Fibroblast of villous mesenchyme (primary cell): ENCODE data around the gene GJE1. TPM values are rescaled to one million over a fixed set of nuclear protein-coding genes. Genes with fewer than 3 reads are reported as not detected.
A peak's percentile ranks its signal among the peaks of the same experiment; 100 is the strongest.
"Not testable (repeated sequence)": the region's sequence is repeated elsewhere in the genome, so short reads cannot be mapped to it uniquely, and the experiment has no call there.

ENCODE experiments used
- DNase-seq: peaks from one replicate; pipeline ENCODE4 v3.0.0-alpha.2; 2010; ENCODE audit warnings: low read depth
- H3K4me3 ChIP-seq: 2 replicates; pipeline ENCODE4 v1.5.1; 2011; ENCODE audit warnings: low read depth, mild to moderate bottlenecking, low read length
- total RNA-seq: library from RNA; depleted of rRNA; stranded (reverse); fragments of >200 nt; gene quantifications from 2 replicates; pipeline ENCODE4 v1.2.3, GENCODE V29; 2012
- TF ChIP-seq, protein P1 (sequence below): IDR thresholded peaks from 2 replicates; pipeline ENCODE4 v1.5.1; 2012; ENCODE audit warnings: low read depth, mild to moderate bottlenecking, low read length; ENCODE audit not compliant: insufficient read depth

The GJE1 gene
- total RNA-seq, 1 donor: not detected

DNA sequence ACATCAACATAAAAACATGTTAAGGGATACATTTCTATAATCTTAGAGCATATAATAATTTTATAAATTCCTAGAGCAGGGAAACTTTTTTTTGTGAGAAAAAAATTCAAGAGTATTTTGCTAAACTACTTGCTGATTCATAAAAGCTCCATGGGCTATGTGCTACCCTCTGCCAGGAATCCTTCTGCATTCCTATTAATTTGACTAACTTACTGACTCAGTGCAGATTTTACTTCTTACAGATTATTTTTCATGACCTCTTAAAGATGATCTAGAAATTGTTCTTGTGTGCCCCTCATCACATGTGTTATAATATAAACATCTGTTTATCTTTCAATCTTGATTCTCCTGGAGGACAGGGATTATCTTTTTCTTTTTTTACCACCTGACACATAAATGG lies 20.0 kb downstream of the GJE1 start:
- H3K4me3 ChIP-seq: no peak overlapping the region
- DNase-seq: peak; percentile 32

DNA sequence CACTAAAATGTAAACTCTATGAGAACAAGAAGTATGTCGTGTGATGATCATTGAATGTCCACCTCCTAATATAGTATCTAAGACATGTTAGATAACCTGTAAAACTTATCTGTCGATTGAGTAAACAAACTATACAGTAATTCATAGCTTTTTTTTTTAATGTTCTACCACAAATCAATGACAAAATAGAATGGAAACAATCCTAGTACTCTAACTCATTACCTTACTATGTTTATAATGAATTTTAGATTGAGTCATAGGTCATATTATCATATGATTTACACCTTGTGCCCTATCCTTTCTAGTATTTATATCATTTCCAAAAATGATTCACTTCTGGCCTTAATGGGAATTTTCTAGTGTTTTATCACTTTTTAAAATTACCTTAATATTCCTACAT lies 20.5 kb downstream of the GJE1 start:
- TF ChIP-seq, protein P1, sequence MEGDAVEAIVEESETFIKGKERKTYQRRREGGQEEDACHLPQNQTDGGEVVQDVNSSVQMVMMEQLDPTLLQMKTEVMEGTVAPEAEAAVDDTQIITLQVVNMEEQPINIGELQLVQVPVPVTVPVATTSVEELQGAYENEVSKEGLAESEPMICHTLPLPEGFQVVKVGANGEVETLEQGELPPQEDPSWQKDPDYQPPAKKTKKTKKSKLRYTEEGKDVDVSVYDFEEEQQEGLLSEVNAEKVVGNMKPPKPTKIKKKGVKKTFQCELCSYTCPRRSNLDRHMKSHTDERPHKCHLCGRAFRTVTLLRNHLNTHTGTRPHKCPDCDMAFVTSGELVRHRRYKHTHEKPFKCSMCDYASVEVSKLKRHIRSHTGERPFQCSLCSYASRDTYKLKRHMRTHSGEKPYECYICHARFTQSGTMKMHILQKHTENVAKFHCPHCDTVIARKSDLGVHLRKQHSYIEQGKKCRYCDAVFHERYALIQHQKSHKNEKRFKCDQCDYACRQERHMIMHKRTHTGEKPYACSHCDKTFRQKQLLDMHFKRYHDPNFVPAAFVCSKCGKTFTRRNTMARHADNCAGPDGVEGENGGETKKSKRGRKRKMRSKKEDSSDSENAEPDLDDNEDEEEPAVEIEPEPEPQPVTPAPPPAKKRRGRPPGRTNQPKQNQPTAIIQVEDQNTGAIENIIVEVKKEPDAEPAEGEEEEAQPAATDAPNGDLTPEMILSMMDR: no peak
- no peak for DNase-seq
- no peak overlapping the region for H3K4me3 ChIP-seq

More for the DNA sequence above, 20.0 kb downstream of the GJE1 start:
- TF ChIP-seq, protein P1: no peak

DNA sequence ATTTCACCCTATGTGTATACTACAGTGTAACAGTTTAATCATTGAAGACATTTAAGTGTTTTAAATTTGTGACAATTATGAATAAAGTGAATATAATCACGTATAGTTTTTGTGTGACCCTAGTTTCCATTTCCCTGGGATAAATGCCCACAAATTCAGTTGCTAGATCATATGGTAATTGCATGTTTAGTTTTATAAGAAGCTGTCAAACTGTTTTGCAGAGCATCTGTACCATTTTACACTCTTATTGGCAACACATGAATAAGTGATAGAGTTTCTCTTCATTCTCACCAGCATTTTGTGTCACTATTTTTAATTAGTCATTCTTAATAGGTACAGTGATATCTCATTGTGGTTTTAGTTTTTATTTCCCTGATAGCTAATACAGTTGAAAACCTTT lies 21.6 kb downstream of the GJE1 start:
- TF ChIP-seq, protein P1: no peak
- no peak for DNase-seq
- H3K4me3 ChIP-seq: no peak overlapping the region

DNA sequence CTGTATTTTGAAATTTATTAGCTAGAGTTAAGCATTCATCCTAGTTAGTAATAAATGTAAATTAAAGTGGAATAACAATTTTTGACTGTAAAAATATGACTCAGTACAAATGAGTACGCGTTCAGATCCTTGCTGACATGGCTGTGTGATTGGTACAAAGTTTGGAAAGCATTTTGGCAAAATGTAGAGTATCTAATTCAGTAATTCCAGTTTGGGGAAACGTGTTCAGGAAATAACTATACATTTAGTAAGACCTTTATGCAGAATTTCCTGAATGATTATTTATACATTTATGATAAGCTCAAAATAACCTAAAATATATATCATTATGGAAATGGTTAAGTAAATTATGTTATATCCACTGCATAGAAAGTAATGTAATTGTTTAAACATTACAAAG lies 22.4 kb downstream of the GJE1 start:
- H3K4me3 ChIP-seq: no peak overlapping the region
- DNase-seq: no peak
- TF ChIP-seq, protein P1: no peak

DNA sequence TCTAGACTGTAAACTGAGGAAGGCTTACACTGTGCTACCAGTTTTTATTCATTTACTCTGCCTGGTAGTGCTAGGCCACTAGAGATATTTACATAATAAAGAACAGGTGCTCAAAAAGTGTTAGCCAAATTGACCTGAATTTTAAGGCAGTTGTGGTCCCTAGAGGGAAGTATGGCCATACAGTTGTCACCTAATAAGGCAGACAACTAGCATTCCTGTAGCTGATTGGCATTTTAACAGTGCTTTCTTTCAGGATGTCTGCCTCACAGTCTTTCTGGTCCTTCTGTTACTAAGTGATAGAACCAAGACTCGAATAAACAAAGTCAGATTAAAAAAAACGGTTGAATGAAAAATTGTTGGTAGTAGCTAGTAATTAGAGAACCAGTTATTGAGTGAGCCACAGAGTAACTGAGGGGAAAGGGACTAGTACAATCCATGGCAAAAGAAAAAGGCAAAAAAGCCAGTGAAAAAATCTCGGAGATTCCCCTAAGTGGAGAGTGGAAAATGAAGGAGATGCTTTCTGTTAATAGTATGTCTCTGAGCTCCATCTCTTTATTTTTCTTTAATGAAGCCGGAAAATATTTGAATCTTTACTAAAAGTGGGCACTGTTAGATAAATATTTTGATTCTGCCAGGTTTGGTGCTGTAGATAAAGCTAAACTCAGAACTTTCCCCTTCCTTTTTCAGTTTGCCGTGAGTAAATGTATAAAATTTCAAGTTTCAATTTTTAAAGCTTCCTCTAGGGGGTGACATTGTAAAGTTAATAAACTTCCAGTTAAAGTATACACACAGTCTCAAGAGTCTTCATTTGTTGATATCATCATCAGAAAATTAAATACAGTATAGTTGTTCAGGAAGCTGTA lies 23.4 kb downstream of the GJE1 start:
- TF ChIP-seq, protein P1: peak; percentile 45
- H3K4me3 ChIP-seq: peak overlapping the region; percentile 14
- peak; percentile 47 for DNase-seq

DNA sequence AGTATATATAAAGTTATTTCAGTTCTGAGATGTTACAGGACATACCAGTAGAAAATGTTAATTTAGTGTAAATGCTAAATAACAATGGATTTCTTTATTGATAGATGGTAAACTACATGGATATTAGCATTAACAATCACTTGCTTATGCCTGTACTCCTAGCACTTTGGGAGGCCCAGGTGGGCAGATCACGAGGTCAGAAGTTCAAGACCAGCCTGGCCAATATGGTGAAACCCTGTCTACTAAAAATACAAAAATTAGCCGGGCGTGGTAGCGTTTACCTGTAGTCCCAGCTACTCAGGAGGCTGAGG lies 24.0 kb downstream of the GJE1 start:
- DNase-seq, H3K4me3 ChIP-seq: not testable (repeated sequence)

DNA sequence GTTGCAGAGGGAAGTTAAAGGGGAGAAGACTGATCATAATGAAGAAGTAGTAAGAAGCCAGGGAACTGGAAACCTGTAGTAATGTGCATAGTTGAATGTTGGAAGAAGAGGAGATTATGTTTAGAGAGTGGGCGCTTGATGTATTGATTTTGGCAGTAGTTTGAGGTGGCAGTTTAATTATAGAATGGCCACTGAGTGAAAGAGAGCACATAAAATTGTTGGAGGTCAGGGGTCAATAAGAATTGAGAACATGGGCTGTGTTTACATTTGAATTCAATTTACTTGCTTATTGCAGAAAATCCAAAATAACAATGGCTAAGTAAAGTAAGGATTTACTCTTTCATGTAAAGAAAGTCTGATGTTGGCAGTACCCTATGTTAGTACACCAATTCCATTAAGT lies 30.1 kb downstream of the GJE1 start:
- no peak for DNase-seq
- no peak overlapping the region for H3K4me3 ChIP-seq
- TF ChIP-seq, protein P1: no peak
